NCI-H524 treated with DMSO at 0.1 percent for 48 hours (cell line): ENCODE measurements around the gene KRT26.
"Not testable (repeated sequence)": the region's sequence is repeated elsewhere in the genome, so short reads cannot be mapped to it uniquely, and the experiment has no call there.

Experiments
- DNase-seq: peaks from one replicate; lab custom pipeline; 2025; lab: John Stamatoyannopoulos, UW

The KRT26 gene

DNA sequence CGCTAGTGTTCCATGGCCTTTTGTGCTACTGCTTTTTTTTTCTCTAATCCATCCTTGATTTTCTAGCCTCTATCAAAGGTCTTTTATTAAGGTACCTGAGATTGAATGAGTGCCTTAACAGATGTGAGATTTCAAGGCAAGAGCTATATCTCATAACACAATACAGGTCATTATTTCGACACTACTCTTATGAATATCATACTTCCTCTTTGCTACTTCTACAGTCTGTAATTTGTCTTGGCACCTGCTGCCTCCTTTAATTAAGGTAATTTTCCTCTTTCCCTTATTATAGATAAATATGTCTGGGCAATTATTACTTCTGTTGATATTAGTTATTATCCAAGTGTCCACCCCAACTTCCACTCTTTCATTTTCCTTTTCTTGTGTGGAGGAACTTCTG lies 22.5 kb upstream of the KRT26 start:
- DNase-seq: no peak

DNA sequence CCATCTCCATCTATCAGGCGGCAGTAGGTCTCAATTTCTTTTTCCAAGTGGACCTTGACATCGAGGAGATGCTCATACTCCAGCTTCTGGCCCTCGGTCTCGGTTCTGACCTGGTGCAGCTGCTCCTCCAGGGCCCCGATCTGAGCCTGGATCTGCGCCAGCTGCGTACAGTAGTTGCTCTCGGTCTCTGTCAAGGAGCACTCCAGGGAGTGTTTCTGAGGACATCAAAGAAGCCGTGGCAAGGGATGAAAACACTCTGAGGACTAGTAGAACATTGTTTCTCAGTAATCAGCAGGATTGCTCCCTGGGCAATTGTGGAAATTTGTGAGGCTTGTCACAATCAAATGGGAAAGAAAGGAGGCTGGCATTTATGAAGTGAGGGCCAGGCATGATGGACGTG lies 21.8 kb upstream of the KRT26 start:
- DNase-seq: no peak

DNA sequence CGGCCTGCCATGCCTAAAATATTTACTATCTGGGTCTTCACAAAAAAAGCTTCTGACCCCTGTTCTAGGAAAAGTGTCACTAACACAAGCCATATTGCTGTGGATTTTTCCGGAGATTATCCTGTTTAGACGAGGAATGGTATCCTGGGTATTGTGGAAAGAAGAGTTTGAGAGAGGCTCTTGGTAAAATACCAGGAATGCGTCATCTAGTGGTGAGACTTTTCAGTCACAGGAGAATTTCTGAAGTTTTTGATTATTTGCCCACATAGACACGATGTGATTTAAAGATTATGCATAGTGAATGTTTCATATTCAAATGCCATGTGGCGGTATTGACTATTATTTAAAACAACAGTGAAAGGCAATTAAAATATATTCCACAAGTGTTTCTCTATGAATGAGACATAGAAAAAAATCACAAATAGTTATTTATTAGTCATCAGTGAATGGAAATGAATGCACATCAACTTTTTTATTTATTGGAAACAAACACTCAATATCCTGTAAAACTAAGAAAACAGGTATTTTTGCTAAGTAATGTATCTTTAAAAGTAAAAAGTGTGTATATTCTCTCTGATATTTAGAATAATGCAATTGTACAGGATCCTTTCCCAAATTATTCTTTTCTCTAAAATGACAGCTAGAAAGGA lies 19.9 kb upstream of the KRT26 start:
- DNase-seq: no peak

DNA sequence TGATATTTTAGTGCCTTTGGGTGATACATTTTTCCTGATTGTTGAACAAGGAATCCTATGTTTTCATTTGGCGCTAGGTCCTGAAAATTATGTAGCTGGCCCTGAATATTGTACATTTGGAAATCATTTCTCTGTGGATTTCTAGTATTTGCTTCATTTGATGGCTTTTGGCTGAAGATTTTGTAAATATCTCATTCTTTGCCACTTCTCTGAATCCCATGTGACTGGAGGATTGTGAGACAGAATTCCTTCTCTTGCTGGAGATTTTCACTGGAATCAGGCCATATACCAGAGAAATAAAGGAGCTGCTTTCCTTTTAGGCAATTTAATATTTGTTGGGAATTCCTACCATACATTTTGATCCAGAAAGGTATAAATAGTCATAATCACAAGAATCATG lies 19.1 kb upstream of the KRT26 start:
- DNase-seq: no peak

DNA sequence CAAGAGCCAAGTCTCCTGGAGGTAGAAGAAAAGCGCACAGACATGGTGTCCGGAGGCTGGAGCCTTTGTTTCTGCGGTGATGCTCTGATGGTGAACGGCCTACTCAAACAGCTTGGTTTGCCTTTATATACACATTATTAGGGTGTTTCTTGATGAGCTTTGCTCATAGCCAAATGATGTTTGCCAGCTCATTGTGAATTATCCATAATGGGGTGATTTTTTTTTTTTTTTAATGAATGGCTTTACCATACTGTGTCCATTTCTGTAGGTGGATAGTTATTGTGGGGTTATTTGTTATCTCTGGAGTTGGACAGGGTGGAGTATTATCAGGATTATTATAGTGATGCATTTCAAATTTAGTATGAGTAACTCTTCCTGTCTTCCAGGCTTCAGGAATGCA lies 10.4 kb upstream of the KRT26 start, which contains the start of gene KRT27:
Gene KRT27, minus strand, starts transcription at position 101 of the 400 bp plus-strand sequence. Its CDS starts 57 bp downstream, at position 44.
- no peak for DNase-seq

DNA sequence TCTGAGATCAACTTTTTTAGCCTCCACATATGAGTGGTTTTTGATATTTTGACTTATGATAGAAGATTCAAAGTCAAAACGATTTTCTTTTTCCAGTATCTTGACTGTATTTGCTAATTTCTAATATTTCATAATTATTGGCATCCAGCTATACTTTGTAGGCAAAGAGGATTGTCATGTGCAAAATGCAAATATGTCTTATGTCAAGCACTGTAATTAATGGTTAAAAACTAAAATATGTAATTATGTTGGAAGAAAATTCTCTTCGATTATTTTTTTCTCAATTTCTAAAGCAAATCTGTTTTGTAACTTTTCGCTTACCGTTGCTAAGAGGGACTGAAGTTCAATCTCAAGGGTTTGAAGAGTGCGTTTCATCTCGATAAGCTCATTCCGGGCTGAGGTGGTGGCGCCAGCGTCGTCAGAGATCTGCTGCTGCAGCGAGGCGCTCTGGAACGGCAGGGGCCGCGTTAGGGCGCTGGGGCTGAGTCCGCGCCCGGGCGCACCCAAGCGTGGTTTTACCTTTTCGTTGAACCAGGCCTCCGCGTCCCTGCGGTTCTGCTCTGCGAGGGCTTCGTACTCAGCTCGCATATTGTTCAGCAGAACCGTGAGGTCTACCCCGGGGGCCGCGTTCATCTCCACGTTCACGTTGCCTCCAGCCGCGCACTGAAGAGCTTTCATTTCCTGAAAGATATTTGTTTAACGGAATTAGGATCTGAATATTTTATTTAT lies 7.3 kb upstream of the KRT26 start:
- DNase-seq: no peak

DNA sequence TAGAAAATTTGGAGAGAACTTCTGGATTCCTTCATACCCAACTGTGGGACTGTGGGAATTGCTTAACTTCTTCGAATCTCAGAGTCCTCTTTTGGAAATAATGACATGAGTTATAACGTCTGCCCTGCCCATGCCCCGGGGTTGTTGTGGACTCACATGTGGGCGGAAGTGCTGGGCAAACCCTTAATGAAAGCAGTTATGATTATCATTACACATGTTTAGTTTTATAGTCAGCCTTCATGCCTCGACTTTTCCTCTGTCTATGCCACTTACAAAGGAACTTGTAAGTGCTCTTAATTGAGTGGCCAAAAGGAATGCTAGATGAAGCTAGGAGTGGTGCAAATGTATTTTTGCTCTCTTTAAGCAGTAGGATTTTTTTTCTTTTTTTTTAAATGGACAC lies 6.5 kb upstream of the KRT26 start:
- DNase-seq: no peak

DNA sequence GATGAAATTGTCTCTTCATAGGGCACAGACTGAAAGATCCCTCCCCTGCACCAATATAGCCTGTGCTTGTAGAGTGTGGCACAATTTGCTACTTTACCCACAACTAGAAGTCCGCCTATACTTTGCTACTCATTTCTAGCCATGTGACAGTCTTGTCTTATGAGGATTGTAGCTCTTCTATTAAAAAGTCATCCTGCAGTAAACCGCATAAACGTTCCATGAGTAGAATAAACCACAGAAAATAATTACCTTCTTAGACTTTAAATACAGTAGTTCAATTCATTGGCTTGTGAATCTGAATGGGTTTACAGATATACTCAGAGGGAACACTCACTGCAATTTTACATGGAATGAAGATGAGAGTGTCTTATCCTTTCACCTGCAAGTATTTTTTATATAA lies 6.0 kb upstream of the KRT26 start:
- DNase-seq: no peak

DNA sequence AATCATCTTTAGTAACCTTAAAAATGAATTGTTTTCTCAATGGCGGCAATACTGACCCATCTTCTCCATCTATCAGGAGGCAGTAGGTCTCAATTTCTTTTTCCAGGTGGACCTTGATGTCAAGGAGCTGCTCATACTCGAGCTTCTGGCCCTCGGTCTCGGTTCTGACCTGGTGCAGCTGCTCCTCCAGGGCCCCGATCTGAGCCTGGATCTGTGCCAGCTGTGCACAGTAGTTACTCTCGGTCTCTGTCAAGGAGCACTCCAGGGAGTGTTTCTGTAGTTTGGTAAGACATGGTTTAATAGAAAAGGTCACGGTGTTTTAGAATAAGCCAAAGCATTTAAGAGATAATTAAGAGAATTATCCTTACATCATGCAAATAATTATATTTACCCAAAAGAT lies 5.5 kb upstream of the KRT26 start:
- no peak for DNase-seq

DNA sequence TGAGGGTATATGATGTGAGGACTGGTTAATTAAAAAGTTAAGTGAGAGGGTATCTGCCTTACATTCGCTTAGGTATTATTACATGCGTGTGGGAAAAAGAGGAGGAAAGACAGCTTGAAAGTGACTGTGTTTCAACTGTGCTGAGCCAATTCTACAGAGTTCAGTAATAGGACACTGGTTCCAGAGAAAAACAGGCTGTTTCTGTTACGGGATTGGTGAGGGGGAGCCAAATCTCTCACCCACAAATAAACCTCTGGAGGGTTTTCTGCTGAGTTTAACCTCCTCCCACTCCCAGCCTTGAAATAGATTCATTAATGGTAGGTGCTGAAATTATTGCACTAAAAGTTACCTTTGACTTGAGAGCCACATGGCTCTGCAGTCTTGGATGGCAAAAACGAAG lies 3.9 kb upstream of the KRT26 start:
- DNase-seq: no peak

DNA sequence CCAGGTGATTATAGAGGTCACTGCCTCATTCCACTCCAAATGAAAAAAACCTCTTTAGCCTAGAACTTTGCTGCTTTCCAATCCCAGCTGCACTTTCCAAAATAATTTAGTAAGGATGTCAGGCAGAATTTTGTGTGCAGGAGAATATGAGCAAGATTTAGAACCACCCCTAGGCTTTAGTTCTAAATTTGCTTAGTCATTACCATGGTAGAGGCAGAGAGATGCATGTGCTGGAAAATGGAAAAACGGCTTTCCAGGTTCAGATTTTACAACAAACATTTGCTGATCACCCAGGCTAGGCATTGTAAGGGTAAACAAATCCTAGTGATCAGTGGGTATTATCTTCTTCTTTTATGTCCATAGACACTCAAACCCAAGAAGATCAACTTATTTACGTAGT lies 6.3 kb downstream of the KRT26 start:
- DNase-seq: no peak

DNA sequence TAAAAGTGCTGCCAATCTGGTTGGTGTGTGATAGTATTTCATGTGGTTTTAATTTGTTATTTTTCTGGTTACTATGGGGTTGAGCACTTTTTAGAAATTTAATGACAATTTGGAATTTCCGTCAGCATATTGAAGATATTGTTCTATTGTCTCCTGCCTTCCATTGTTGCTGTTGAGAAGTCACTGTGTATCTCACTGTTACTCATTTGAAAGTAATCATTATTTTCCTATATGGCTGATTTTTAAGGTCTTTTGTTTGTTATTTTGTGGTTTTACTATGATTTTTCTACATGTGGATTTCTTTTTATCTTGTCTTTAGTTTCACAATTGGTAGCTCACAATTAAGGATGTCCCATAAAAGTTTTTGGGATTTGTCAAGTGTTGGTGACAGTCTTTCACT lies 8.2 kb downstream of the KRT26 start:
- no peak for DNase-seq

DNA sequence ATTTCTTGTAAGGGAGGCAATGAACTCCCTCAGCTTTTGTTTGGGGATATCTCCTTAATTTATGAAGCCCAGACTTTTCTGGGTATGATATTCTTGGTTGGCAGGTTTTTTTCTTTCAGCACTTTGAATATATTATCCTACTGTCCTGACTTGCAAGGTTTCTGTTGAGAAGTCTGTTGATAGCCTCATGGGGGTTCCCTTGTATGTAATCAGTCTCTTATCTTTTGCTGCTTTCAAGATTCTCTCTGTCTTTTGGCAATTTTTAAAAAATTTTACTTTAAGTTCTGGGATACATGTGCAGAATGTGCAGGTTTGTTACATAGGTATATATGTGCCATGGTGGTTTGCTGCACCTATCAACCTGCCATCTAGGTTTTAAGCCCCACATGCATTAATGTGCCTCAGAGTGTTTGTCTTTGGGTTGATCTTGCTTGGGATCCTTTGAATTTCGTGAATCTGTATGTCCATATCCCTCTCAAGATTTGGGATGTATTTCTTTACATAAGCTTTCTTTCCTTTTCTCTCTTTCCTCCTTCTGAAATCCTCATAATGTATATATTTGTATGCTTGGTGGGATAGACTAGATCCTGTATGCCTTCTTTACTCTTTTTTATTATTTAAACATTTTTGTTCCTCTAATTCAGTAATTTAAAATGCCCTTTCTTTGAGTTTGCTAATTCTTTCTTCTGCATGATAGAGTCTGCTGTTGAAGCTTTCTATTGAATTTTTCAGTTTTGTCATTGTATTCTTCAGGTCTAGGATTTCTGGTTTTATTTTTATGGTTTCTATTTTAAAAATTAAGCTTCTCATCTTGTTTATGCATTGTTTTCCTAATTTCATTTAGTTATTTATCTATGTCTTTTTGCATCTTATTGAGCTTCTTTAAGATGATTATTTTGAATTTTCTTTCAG lies 11.6 kb downstream of the KRT26 start:
- DNase-seq: no peak

DNA sequence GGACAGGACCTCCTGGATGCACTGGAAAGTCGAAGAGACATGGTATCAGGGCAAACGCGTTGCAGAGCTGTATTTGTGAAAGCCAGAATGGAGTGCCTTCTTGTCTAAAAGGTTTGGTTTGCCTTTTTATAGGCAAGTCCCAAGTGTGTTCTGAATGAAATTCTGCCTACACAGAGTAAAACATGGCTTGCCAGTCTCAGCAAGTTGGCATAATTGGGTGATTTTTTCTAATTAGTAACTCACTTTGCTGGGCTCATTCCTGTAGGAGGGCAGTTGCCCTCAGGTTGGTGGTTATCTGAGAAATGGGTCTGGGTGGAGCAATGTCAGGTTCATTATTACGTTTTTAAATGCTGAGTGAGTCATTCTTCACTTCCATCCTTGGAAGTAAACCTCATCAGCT lies 16.8 kb downstream of the KRT26 start, which contains the start of gene KRT25:
Gene KRT25, minus strand, starts transcription at position 101 of the 400 bp plus-strand sequence. Its CDS starts 60 bp downstream, at position 41.
- DNase-seq: no peak

DNA sequence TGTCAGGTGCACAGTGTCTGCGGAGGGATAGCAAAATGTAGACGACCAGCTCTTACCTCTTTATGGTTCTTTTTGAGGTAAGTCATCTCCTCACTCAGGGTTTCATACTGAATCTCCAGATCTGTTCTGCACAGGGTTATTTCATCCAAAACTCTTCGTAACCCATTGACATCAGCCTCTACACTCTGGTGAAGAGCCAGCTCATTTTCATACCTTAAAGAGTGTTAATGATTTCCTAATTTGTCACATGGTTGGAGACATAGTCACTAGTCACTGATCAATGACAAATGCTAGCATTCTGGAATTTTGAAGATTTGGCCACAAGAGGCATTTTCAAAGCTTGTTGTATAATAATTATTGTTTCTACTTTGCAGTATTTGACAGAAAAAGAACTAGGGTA lies 18.2 kb downstream of the KRT26 start:
- DNase-seq: no peak

DNA sequence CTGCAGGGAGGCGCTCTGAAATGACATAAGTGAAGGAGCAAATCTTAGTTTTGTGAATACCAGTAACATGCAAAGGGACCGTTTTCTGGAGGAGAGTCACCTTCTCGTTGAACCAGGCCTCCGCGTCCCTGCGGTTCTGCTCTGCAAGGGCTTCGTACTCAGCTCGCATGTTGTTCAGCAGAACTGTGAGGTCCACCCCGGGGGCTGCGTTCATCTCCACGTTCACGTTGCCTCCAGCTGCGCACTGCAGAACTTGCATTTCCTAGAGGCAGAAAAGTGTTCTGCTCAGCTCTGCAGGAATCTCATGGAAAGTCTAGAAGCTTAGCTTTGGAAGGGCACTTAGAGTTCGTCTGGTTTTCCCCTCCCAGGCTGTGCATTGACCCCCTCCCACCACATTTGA lies 20.9 kb downstream of the KRT26 start:
- DNase-seq: no peak

DNA sequence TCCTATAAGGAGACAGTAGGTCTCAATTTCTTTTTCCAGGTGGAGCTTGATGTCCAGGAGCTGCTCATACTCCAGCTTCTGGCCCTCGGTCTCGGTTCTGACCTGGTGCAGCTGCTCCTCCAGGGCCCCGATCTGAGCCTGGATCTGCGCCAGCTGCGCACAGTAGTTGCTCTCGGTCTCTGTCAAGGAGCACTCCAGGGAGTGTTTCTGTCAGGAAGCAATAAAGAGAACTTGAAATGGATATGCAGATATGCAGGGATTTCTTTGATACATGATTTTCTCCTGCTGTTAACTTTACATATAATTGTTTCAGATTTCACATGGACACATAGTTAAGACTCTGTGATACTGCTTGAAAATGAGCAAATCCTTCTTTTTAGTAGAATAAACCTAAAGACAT lies 21.6 kb downstream of the KRT26 start:
- no peak for DNase-seq

DNA sequence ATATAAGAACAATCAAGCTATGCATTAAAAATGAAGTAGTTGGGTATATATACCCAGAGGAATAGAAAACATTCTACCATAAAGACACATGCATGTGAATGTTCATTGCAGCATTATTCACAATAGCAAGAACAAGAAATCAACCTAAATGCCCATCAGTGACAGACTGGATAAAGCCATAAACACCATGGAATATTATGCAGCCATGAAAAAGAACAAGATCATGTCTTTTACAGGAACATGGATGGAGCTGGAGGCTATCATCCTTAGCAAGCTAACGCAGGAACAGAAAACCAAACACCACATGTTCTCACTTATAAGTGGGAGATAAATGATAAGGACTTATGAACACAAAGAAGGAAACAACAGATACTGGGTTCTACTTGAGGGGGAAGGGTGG lies 23.3 kb downstream of the KRT26 start:
- DNase-seq: not testable (repeated sequence)

DNA sequence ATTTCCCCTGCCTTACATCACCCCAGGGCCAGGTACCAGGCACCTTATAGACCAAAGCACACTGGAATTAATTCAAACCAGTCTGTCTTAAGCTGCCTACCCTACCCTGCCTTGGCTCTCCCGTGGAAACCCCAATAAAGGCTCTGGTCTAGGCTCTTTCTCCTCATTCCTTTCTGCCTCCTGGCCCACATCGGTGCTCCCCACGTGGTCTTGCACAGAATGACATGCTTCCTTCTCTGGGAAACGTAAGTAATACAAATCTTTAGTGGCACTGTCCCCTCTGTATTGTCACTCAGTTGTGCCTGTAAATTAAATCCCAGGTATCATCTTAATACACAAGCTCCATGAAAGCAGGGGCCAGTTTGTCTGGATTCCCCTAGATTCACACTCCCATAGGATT lies 33.4 kb downstream of the KRT26 start:
- DNase-seq: no peak

DNA sequence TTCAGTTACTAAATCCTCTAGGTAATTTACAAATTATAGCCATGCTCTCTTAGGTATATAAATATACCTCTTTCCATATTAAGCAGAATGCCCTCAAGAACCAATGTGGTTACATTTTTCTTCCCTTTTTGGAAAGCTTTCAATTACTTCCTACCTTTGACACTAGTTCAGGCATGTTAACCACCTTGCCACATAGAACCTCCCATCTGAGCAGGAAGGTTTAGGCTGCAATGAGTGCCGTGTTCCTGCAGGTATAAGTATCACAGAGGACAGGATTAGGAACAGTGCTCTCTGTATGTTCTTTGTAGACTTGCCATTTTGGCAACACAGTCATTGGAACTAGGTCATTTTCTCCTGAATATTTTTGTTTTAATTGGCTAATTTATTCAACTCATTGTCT lies 37.0 kb downstream of the KRT26 start:
- DNase-seq: no peak

DNA sequence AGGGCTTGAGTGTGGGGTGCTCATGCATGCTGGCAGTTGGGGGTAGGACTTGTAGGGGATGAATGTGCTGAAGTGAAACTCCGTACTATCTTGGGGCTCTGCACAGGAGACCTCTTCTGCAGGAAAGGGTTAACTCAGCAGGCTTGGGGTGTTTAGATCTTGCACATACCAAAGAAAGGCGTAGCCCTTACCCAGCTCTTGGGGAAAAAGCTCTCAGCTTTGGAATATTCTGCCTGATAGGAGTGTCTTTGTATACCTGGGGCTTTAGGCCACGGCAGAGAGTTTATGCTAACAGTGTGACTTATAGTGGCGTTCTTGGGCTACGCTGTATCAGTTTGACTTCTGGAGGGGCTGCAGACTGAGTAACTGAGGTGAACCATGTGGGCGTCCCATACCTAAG lies 38.0 kb downstream of the KRT26 start:
- no peak for DNase-seq

DNA sequence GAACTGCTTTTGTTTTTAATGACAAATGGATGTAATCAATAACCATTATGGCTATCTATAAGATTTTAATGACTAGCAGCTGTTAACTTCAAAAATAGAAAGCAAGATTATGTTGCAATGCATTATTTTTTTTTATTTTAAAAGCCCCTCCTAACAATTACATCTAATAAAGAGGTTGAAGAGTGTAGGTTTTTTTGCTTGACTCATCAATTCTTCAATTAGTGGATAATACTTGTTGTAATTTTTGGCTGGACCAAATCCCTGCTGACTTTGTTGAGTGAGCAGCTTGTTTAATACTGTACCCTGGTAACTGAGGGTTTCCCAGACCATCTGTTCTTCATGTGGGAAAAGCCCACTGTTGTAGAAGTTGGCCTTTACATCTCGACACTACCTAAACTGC lies 41.0 kb downstream of the KRT26 start:
- no peak for DNase-seq
